Activated CD4-positive, alpha-beta T cell treated with anti-CD3 and anti-CD28 coated beads, Interleukin-2, amount 10 ng/mL, durations not matched to agents 24 days and 14 days (primary cell): ENCODE results near the gene KCNS1. TPM values are rescaled to one million over a fixed set of nuclear protein-coding genes. Genes with fewer than 3 reads are reported as not detected.

Experiments used
- DNase-seq: peaks from one replicate; pipeline ENCODE4 v3.0.0; 2022
- H3K27ac Mint-ChIP-seq: one replicate; pipeline ENCODE4 v1.8.0; 2022; ENCODE audit warnings: mild to moderate bottlenecking, mixed read lengths
- H3K27me3 Mint-ChIP-seq: one replicate; pipeline ENCODE4 v1.8.0; 2022; ENCODE audit warnings: mixed read lengths
- H3K36me3 Mint-ChIP-seq: one replicate; pipeline ENCODE4 v1.8.0; 2022; ENCODE audit warnings: low read depth, mild to moderate bottlenecking, mixed read lengths
- H3K4me1 Mint-ChIP-seq: one replicate; pipeline ENCODE4 v1.8.0; 2021; ENCODE audit warnings: mixed read lengths
- H3K4me3 Mint-ChIP-seq: one replicate; pipeline ENCODE4 v1.8.0; 2022; ENCODE audit warnings: mild to moderate bottlenecking, moderate library complexity, mixed read lengths
- H3K9me3 Mint-ChIP-seq: one replicate; pipeline ENCODE4 v1.8.0; 2021; ENCODE audit warnings: mixed read lengths
- intact Hi-C: fragments of 100-400 bp; cut with micrococcal nuclease; formaldehyde crosslinking; loops from one replicate; pipeline ENCODE4 v1.15.1; 2023
- total RNA-seq: library from RNA; stranded (reverse); gene quantifications from 2 replicates; pipeline ENCODE4 v1.2.3, GENCODE V29; 2022

Gene KCNS1
- total RNA-seq, 1 donor from 2014 or later, result 0.30 TPM

DNA sequence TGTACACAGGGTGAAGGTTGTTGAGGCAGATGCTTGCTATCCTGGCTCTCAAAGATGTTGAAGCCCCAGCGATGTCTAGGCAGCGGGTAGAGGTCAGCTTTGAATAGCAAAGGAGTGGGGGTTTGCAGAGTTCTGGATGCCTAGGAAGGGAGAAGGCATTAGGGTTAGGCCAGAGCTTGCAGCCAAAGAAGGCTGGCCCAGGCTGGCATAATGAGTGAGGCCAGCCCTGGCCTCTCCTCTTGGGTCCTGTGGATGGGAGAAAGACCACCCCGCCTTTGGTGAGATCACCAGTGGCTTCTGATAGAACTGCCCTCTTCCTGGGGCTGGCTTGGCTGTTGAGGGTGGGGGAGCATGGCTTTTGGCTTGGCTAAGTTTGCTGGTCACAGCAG, 14.5 kb upstream of the KCNS1 start:
- H3K9me3 Mint-ChIP-seq, result no peaks in the 10 kb centered on the region
- no peak for DNase-seq
- intact Hi-C loops, result no loop called here
- H3K27ac Mint-ChIP-seq, result no peak overlapping the region
- no peaks in the 10 kb centered on the region for H3K36me3 Mint-ChIP-seq
- H3K4me1 Mint-ChIP-seq, result peaks cover 11% of the 10 kb centered on the region
- no peak overlapping the region for H3K4me3 Mint-ChIP-seq
- peaks cover 21% of the 10 kb centered on the region for H3K27me3 Mint-ChIP-seq

DNA sequence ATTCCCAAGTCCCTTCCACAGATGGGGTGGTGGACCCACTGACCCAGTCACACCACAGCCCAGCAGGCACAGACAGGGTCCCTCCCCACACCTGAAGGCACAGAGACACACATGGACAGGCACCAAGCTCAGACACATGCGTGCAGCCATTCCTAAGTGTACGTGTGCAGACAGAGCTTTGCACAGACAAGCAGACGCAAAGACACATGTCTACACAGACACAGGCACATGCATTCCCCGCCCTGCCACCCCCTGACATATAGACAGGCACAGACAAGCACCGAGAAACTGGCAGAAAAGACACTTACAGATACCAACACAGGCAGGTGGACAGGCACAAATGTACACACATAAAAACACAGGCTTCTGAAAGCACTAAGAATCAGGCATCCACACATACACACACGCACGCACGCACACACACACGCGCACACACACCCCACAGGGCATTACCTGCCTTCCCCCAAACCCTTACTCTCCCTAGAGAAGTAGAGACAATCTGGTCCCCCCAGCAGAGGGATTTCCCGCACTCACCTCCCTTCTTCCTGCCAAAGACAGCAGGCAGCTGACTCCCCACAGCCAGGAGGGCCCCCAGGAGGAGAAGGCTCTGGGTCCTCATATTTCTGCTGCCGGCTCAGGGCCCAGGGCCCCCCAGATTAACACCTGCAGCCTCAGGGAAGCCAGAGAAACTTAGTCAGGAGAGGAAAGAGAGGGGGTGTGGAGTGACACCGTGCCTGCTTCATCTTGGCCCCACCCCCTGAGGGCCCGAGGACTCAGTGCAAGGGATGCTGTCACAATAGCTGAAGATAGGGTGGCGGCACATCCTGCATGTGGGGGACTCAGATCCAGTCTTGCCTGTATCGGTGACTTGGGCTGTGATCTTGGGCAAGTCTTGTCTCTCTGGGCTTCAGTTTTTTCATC, 13.8 kb upstream of the KCNS1 start, which contains the start of gene WFDC5:
Gene WFDC5, minus strand, starts transcription at position 710 of the 921 bp plus-strand sequence. Its CDS starts 91 bp downstream, at position 619.
- intact Hi-C loops, result no loop called here
- Mint-ChIP-seq H3K36me3 (no peaks in the 10 kb centered on the region), H3K27me3 (peaks cover 18% of the 10 kb centered on the region), H3K27ac (no peak within 1 kb of the TSS), H3K4me1 (peaks cover 11% of the 10 kb centered on the region), H3K4me3 (no peak within 1 kb of the TSS), H3K9me3 (no peaks in the 10 kb centered on the region)
- DNase-seq, result no peak

DNA sequence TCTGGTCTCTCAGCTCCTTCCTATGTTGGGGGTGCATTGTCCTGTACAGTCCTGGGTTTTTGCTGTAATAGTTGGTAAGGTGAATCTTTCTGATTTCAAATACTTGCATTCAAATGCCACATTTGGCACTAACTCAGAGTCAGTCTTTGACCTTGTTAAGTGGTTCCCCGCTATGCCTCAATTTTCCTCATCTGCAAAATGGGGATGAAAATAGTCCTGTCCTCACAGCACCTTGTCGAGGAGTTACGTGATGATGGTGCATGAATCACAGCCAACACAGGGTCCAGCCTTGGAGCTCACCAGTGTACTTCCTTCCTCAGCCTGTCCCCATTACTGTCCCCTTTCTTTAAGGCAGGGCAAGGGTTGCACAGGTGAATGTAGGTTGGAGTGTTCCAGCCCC, 12.9 kb upstream of the KCNS1 start:
- Mint-ChIP-seq H3K36me3 (no peaks in the 10 kb centered on the region), H3K27ac (no peak overlapping the region), H3K4me1 (peaks cover 11% of the 10 kb centered on the region), H3K27me3 (peaks cover 13% of the 10 kb centered on the region), H3K4me3 (no peak overlapping the region), H3K9me3 (no peaks in the 10 kb centered on the region)
- intact Hi-C loops, result no loop called here
- no peak for DNase-seq

DNA sequence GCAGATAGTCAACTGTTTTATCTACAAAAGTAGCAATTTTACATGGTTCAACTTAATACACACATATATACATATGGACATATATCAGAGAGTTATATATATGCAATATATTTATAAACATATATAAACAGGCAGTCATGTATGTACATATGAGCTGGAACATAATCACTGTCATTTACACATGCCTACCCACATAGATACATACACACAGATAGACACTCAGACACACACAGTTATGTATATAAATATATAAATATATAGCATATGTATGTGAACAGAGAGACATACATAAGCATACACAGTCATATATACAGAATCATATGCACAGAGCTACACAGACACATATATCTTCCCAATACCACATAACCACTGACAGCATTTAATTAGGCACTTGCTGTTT, 11.8 kb upstream of the KCNS1 start:
- no peak overlapping the region for H3K4me3 Mint-ChIP-seq
- intact Hi-C loops, result no loop called here
- no peak for DNase-seq
- H3K27me3 Mint-ChIP-seq, result peaks cover 10% of the 10 kb centered on the region
- H3K9me3 Mint-ChIP-seq, result no peaks in the 10 kb centered on the region
- H3K36me3 Mint-ChIP-seq, result no peaks in the 10 kb centered on the region
- H3K4me1 Mint-ChIP-seq, result peaks cover 11% of the 10 kb centered on the region
- H3K27ac Mint-ChIP-seq, result no peak overlapping the region

DNA sequence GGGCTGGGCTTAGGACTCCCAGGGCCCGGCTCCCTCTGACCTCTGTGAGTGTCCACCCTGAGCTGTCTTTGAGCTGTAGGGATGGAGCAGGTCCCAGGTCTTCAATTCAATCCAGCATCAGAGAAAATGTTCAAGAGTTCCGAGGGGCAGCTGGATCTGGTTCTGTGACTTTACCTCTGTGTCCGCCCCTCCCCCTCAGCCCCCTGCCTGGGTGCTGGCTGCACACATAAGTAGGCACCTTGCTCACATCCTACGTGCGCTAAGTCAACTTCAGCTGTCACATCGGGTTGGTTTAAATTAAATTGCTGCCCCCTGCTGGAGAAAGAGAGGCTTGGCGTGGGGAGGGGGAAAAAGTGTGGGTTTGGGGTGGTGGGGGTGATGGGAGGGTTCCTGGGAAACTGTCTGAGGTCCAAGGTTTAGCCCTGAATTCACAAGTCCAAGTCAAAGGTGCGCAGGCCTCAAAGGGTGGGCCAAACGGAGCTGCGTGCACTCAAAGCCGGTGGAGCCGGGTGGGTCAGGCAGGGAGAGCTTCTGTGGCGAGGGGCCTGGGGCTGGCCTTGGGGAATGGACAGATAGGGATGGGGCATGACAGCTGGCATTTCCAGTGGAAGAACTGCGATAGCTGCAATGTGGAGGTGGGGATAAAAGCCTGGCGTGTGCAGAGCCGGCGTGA, 11.0 kb upstream of the KCNS1 start:
- peak; percentile 65 for DNase-seq
- no peak overlapping the region for H3K4me3 Mint-ChIP-seq
- no peaks in the 10 kb centered on the region for H3K9me3 Mint-ChIP-seq
- H3K4me1 Mint-ChIP-seq, result peaks cover 11% of the 10 kb centered on the region
- no peaks in the 10 kb centered on the region for H3K36me3 Mint-ChIP-seq
- intact Hi-C loops, result no loop called here
- H3K27me3 Mint-ChIP-seq, result peaks cover 10% of the 10 kb centered on the region
- no peak overlapping the region for H3K27ac Mint-ChIP-seq

DNA sequence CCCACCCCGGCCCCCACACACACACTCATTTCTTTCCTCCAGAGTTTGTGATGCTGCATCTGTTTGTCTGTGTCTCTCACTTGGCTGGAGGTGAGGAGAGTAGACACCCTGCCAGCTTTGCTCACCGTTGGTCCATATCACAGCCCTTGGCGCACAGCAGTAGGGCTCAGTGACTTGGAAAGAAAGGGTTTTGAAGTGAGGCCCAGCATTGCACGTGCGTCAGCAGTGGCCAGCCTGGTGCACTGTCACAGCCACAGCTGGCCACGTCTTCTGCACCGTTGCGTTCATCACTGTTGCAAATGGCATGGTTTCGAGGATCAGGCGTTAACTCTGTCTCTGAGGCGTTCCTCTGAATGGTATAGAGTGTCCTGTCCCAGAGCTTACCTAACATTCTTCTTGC, 10.4 kb upstream of the KCNS1 start:
- H3K27me3 Mint-ChIP-seq, result peaks cover 14% of the 10 kb centered on the region
- H3K4me3 Mint-ChIP-seq, result no peak overlapping the region
- peaks cover 11% of the 10 kb centered on the region for H3K4me1 Mint-ChIP-seq
- H3K27ac Mint-ChIP-seq, result no peak overlapping the region
- no peaks in the 10 kb centered on the region for H3K9me3 Mint-ChIP-seq
- intact Hi-C loops, result no loop called here
- no peaks in the 10 kb centered on the region for H3K36me3 Mint-ChIP-seq
- DNase-seq, result no peak

DNA sequence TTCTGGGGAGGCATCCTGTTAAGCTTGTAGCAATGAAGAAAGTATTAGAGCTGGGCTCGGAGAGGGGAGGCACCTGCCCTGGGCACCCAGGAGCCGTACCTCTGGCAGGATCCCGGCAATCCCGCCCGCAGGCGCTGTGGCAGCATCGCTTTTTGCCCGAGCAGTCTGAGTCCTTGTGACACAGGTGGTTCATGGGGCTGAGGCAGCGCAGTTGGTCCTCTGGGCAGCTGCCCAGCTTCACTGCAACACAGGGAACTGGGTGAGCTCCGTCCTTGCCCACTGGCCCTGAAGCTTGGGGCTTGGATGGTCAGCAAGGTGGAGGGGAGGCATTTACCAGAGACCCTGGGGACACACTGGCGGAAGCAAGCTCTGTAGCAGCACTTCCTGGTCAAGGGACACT, 9.4 kb upstream of the KCNS1 start:
- intact Hi-C loops, result no loop called here
- no peak overlapping the region for H3K4me3 Mint-ChIP-seq
- no peaks in the 10 kb centered on the region for H3K9me3 Mint-ChIP-seq

DNA sequence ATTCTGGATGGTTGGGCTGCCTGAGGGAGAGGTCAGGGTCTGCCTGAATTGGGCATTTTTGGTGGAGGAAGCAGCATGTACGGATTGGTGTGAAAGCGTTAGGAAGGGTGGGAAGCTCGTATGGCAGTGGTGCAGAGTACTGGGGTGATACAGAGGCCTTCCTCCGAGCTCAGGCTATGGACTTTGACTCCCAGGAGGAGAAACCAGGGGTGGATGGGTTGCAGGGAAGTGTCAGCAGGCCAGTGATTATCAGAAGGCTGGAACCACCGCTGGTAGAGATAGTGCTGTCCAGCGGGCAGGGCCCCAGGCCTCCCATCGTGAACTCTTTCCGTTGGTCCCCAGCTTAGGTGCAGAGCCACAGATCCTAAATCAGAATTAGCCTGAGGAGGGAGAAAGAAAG, 8.7 kb upstream of the KCNS1 start:
- intact Hi-C loops, result no loop called here
- Mint-ChIP-seq H3K4me1 (peaks cover 4% of the 10 kb centered on the region), H3K4me3 (no peak overlapping the region)

More for the DNA sequence above, 9.4 kb upstream of the KCNS1 start:
- H3K27ac Mint-ChIP-seq, result no peak overlapping the region
- no peaks in the 10 kb centered on the region for H3K36me3 Mint-ChIP-seq
- no peak for DNase-seq
- H3K4me1 Mint-ChIP-seq, result peaks cover 11% of the 10 kb centered on the region
- peaks cover 15% of the 10 kb centered on the region for H3K27me3 Mint-ChIP-seq

DNA sequence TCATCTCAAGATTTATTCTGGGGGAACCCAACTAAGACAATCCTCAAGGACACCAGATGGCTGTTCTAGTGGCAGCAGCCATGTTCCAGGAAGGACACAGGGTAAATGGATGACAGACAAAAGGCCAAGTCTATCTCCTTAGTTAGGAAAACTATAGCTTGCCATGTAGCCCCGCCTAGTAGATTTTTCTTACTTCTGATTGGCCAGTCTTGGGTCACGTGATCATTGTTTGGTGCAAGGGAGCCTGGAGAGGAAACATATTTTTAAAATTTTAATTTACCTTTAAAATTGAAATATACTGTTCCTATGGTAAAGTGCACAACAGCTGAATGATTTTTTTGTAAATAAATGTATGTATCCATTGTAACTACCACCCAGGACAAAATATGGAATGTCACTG, 4.4 kb upstream of the KCNS1 start:
- Mint-ChIP-seq H3K27me3 (peaks cover 25% of the 10 kb centered on the region), H3K27ac (no peak overlapping the region), H3K9me3 (no peaks in the 10 kb centered on the region), H3K36me3 (no peaks in the 10 kb centered on the region), H3K4me3 (no peak overlapping the region), H3K4me1 (peaks cover 2% of the 10 kb centered on the region)
- no peak for DNase-seq
- intact Hi-C loops, result no loop called here

More for the DNA sequence above, 8.7 kb upstream of the KCNS1 start:
- H3K9me3 Mint-ChIP-seq, result no peaks in the 10 kb centered on the region
- no peak for DNase-seq
- H3K27ac Mint-ChIP-seq, result no peak overlapping the region
- H3K27me3 Mint-ChIP-seq, result peaks cover 12% of the 10 kb centered on the region
- no peaks in the 10 kb centered on the region for H3K36me3 Mint-ChIP-seq

DNA sequence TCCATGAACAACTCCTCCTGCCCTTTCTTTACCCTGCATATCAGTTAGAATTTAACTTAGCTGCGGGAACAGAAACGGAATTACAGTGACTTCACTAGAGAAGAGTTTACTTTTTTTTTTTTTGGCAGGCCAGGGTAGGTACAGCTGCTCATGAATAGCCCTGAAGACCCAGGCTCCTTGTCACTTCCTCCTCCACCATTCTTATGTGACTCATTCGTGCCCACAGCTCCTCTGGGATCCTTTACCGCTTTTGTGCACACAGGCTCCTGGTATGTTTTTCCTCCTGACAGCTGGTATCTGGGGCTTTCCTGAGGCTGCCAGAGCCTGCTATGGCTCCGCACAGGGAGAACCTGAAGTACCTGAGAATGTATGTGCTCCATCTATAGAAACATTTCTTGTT, 3.9 kb upstream of the KCNS1 start:
- Mint-ChIP-seq H3K27me3 (peaks cover 31% of the 10 kb centered on the region), H3K4me1 (peaks cover 2% of the 10 kb centered on the region), H3K36me3 (no peaks in the 10 kb centered on the region), H3K27ac (no peak overlapping the region), H3K9me3 (no peaks in the 10 kb centered on the region), H3K4me3 (no peak overlapping the region)
- DNase-seq, result no peak
- intact Hi-C loops, result no loop called here

DNA sequence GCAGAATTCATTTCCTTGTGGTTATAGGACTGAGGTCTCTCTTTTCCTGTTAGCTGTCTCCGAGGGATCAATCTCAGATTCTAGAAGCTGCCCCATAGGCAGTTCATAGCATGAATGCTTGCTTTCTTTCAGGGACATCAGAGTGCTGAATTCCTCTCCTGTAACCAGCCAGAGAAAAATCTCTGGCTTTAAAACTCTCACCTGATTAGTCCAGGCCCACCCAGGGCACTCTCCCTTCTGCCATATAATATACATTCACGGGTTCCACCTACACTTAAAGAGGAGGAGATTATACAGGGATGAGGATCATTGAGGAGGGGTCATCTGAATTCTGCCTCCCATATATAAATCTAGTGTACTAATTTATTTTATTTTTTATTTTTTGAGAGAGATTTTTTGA, 2.1 kb upstream of the KCNS1 start:
- intact Hi-C loops, result no loop called here
- H3K4me3 Mint-ChIP-seq, result no peak overlapping the region
- DNase-seq, result no peak
- no peaks in the 10 kb centered on the region for H3K9me3 Mint-ChIP-seq
- H3K36me3 Mint-ChIP-seq, result no peaks in the 10 kb centered on the region
- no peak overlapping the region for H3K27ac Mint-ChIP-seq
- peaks cover 44% of the 10 kb centered on the region for H3K27me3 Mint-ChIP-seq
- peaks cover 2% of the 10 kb centered on the region for H3K4me1 Mint-ChIP-seq

DNA sequence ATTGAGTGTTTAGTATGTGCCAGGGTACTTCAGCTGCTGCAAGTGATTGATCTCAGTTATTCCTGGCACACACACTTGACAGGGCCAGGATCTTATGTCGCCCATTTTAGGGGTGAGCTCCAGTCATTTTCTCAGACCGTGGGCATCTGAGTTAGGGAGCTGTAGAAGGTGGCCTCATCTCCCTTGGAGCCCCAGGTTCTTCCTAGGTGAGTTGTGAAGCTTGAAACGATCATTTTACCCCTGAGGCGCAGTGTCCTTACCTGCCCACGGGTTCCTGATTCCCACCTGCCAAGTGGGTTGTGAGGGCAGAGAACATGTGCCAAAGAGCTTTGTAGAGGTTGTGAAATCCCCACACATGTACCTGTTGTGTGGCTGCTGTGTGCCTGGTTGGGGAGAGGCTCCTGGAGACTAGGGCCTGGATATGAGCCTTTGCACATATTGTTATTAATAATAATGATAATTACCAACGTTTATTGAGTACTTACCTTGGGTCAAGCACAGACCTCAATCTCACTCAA, 465 bp upstream of the KCNS1 start:
- H3K36me3 Mint-ChIP-seq, result no peaks in the 10 kb centered on the region
- H3K9me3 Mint-ChIP-seq, result no peaks in the 10 kb centered on the region
- no peak for DNase-seq
- no peak overlapping the region for H3K27ac Mint-ChIP-seq
- H3K27me3 Mint-ChIP-seq, result peaks cover 48% of the 10 kb centered on the region
- peaks cover 6% of the 10 kb centered on the region for H3K4me1 Mint-ChIP-seq
- intact Hi-C loops, result no loop called here
- no peak overlapping the region for H3K4me3 Mint-ChIP-seq

DNA sequence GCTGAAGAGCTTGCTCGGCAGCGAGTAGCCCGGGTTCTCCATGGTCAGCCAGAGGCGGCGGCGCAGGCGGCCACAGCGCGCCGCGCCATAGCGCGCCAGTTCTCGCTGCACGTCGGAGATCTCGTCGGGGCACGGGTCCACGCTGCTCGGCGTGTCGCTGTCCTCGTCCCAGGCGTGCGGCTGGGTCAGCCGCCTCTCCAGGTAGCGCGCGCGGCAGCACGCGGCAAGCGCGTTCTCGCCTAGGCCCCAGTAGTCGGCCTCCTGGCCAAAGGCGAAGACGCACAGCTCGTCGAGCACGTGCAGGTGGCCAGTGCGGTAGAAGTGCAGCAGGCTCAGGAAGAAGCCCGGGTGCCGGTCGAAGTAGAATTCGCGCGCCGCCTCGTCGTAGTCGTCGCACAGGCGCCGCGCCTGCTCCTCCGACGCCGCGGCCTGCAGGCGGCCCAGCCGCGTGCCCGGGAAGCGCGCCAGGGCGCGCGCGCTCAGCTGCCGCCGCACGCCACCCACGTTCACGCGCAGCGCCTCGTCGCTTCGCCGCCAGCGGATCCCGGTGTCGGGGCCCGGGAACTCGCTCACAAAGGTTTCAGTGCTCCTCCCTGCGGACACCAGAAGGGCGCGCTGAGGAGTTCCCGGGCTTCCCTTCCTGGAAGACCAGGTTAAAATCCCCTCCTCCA, 2.7 kb downstream of the KCNS1 start:
- Mint-ChIP-seq H3K9me3 (no peaks in the 10 kb centered on the region), H3K4me1 (peaks cover 8% of the 10 kb centered on the region), H3K36me3 (no peaks in the 10 kb centered on the region), H3K4me3 (no peak overlapping the region), H3K27me3 (peaks cover 44% of the 10 kb centered on the region), H3K27ac (no peak overlapping the region)
- intact Hi-C loops, result loop anchor here (5.0 kb wide), 2 partner anchors 136 to 194 kb away; partner anchors contain the start of gene TOMM34
- DNase-seq, result peak; percentile 72
